ENCODE results near the gene TMEM134.
A peak's percentile ranks its signal among the peaks of the same experiment; 100 is the strongest.
"Not testable (repeated sequence)": the region's sequence is repeated elsewhere in the genome, so short reads cannot be mapped to it uniquely, and the experiment has no call there.

TMEM134 gene

GRCh38 chr11:67485873-67486361 lies 16.9 kb upstream of the TMEM134 start:
- not testable (repeated sequence) for DNase-seq (ENCODE audit: low read depth)

GRCh38 chr11:67484847-67485311 lies 15.8 kb upstream of the TMEM134 start:
- DNase-seq (ENCODE audit: low read depth), result no peak

GRCh38 chr11:67483831-67484665 lies 15.0 kb upstream of the TMEM134 start:
- DNase-seq (ENCODE audit: low read depth), result no peak

DNA sequence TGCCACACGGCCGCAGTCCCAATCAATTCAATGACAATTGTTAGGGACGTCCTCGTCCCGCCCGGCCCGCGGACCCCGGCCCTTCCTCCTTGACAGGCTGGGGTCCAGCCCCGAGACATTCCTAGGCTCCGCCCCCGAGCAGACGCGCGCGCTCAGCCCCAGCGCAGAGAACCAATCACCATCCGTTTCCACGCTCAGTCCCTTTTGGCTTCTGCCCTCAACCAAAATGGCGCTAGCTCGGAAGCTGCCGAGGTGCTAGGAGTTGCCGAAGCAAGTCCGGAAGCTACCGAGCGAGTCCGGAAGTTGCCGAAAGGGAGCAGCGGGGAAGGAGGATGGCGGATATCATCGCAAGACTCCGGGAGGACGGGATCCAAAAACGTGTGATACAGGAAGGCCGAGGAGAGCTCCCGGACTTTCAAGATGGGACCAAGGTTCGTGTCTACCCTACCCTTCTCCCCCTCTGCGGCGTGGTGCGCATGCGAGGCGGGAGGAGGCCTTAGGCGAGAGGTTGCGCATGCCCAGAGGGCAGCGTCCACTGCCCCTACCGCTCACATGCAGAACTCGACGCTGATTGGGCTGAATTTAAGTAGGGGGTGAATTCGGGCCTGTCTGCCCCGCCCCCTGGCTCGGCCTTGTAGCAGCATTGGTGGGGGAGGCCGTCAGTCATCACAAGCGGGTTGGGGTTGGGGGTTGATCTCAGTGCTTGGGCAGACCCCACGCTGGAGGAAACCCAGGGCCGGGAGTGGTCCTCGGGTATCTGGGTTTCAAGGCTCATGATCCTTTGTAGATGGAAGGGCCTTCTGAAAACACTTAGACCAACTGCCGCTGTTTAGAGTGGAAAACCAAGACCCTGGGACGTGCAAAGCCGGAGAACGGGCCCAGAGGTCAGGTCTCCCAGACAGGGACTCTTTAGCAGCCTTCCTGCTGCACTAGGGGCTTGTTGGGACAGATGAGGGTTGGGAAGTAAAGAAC lies 14.1 kb upstream of the TMEM134 start, which contains the start of gene AIP:
TSS of gene AIP (plus strand) at position 200 of the 972 bp plus-strand sequence. CDS start at position 333, 133 bp downstream.
- DNase-seq (ENCODE audit: low read depth), result peak; percentile 90

GRCh38 chr11:67482275-67482826 lies 13.3 kb upstream of the TMEM134 start:
- no peak for DNase-seq (ENCODE audit: low read depth)

- DNase-seq (ENCODE audit: low read depth), result not testable (repeated sequence)
Measured at GRCh38 chr11:67477344-67478050, 8.4 kb upstream of the TMEM134 start.

DNA sequence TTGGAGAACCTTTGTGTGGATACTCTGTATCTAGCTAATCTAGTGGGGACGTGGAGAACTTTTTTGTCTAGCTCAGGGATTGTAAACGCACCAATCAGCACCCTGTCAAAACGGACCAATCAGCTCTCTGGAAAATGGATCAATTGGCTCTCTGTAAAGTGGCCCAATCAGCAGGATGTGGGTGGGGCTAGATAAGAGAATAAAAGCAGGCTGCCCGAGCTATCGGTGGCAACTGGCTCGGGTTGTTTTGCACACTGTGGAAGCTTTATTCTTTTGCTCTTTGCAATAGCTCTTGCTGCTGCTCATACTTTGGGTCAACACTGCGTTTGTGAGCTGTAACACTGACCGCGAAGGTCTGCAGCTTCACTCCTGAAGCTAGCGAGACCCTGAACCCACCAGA lies 7.6 kb upstream of the TMEM134 start:
- DNase-seq (ENCODE audit: low read depth), result not testable (repeated sequence)

DNA sequence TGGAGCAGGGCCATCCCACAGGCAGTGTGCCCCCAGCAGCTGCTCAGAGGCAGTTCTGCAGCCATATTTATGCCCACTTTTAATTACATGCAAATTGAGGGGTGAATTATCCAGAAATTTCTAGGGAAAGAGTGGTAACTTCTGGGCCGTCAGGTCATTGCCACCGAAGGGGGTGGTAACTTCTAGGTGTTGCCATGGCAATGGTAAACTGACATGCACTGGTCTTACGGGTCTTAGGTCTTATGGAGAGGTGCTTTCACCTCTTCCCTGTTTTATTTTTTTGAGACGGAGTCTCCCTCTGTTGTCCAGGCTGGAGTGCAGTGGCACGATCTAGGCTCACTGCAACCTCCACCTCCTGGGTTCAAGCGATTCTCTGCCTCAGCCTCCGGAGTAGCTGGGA lies 3.8 kb upstream of the TMEM134 start:
- no peak for DNase-seq (ENCODE audit: low read depth)

GRCh38 chr11:67470337-67471002 lies 1.4 kb upstream of the TMEM134 start:
- no peak for DNase-seq (ENCODE audit: low read depth)

- DNase-seq (ENCODE audit: low read depth), result no peak
Measured at GRCh38 chr11:67469508-67469811, 409 bp upstream of the TMEM134 start.

DNA sequence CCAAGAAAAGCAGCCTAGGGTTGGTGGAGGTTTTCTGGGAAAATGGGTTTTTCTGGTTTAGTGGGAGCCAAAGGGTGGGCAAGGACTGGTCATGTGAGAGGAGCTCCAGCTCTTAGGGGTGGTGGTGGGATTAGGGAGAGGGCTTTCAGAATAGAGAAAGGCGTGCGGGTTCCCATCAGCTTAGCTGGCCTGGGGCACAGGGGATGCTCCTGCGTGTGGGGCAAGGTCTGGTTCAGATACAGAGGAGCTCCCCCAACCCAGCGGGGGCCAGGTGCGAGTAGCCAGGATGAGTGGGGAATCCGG lies 644 bp downstream of the TMEM134 start:
- no peak for DNase-seq (ENCODE audit: low read depth)

DNA sequence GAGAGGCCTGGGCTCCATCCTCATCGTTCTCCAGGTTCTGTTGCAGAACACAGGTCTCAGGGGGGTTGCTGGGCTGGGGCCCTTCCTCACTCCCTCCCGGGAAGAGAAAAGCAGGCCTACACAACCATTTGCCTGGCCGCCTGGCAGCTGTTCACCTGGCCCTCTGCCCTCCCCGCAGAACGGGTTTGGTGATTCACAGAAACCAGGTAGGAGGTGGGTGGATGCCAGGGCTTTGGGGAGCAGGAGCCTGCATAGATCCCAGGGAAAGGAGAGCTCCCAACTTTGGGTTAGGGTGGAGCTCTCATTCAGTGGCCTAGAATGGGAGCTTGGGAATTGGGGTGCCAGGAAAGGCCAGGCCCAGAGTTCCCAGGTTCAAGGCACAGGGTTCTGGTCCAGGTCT lies 995 bp downstream of the TMEM134 start:
- no peak for DNase-seq (ENCODE audit: low read depth)

DNA sequence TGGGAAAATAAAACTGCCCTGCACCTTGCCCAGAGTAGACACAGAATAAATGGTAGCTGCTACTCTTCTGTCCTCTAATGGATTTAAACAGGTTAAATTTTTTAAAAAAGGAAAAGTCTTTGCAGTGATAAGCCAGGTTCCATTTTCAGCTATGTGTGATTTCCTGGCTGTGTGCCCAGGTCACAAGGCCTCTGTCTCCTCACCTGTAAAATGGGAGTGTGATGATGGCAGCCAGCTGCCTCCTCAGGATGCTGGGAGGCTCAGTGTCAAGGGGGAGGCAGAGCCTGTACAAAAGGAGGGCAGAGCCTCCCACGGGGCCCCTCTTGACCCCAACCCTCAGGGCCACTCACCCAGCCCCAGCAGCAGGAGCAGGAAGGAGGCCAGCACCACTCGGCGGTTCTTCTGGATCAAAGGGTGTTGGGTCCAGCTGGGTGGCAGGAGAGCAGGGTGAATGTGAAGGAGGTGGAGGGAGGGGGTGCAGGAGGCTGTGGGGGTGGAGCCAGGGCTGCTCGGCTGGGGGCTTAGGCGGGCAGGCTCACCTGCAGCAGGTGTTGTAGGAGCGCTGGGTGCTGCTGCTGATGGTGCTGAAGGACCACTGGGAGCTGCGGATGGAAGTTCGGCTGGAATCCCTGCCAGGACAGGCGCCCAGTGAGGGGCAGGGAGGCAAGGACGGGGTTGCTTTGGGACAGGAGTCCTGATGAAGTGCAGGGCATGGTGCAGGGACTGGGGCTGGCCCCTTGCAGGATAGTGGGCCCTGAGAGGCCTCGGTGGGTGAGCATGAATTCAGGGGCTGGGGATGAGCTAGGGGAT lies 1.9 kb downstream of the TMEM134 start:
- DNase-seq (ENCODE audit: low read depth), result no peak

DNA sequence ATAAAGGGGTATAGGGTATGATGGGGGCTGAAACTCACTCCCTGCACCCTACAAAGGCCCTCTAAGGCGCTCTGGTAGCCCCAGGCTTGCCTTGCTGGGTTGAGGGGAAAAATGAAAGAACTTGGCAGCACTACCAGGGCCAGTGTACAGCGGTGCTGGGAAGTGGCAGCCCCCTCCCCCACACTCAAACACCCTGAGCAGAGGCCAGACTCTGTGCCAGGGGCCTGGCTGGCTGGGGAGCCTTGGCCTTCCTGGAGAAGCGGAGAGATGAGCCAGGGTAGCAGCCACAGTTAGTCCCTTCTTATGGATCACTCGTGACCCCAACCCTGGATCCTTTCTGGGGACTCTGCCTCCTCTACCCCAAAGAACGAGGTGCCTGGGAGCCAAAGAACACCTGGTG lies 2.7 kb downstream of the TMEM134 start:
- no peak for DNase-seq (ENCODE audit: low read depth)

- DNase-seq (ENCODE audit: low read depth), result not testable (repeated sequence)
Measured at GRCh38 chr11:67465530-67465929, 3.5 kb downstream of the TMEM134 start.

DNA sequence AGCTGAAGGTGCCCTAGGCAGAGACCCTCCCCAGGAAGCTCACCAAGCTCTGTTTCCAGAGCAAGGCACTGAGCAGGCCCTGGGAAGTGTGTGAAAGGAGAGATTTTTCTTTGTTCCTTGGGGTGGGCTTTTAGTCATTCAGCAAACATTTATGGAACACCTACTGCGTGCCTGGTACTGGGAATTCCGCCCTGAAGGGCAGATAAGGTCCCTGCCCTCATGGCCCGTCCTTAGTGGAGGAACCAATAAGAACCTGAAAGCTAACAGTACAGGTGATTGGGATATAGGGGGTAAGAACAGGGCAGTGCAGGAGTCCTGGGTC lies 3.9 kb downstream of the TMEM134 start:
- no peak for DNase-seq (ENCODE audit: low read depth)

DNA sequence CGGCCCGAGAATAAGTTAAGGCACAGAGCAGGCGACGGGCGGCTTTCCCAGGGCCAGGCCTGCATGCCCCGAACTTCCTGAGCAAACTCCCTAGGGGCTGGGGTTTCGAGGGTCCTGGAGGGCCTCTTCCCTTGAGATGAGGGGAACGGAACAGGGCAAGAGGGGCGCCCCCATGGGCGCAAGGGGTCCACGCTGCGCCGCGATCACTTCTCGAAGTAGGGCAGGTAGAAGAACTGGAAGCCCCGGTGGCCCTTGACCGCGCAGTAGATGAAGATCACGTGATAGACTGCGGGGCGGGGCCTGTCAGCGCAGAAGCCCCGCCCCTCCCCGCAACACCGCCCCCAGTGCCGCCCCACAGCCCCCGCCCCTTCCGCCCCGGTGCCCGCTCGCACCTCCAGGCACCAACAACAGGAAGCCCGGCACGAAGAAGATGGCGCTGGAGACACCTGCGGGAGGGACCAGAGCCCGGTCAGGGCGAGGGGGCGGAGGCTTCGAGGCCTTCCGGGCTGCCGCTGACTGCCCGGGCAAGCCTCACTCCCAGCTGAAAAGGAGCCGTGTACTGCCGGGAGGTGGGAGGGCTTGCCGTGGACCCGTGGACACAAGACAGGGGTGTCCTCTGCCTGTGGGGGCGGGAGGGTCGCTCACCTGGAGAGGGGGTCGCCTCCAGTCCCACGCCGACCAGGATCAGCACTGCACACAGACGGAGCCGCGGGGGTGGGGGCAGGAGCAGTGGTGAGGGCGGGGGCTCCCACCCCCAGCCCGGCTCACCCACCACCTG lies 4.5 kb downstream of the TMEM134 start:
- DNase-seq (ENCODE audit: low read depth), result peak; percentile 80

DNA sequence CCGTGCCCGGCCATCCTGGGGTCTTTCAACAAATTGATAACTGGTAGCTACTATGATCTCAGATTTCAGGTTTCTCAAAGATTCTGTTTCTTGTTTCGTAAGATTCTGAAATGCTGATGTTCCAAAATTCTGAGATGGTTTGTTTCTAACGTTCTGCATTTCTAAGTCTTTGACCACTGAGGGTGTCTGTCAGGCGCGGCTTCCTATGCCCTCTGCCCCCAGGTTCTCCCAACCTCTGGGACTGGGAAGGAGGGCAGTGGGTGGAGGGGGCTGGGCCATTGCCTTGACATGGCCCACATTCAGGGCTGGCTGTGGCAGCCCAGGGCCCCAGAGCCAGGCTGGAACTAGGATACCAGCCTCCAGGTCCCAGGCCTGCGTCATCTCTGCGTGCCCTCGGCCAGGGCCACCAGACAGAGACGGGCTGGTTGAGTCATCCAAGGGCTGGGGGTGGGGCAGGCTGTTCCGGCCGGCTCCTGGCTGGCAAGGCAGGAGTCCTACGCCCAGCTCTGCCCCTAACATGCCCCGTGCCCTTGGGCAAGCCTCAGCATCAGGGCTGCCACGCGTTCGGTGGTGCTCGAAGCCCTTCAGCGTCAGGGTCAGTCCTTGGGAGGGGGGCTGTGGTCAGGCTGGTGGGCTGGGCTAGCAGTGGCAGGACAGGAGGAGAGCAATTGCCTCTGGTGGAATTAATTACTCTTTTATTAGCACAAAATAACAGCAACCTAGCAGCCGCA lies 5.2 kb downstream of the TMEM134 start:
- DNase-seq (ENCODE audit: low read depth), result no peak

GRCh38 chr11:67463186-67463585 lies 5.9 kb downstream of the TMEM134 start:
- no peak for DNase-seq (ENCODE audit: low read depth)

Measured in stimulated activated CD8-positive, alpha-beta memory T cell treated with anti-CD3 and anti-CD28 coated beads, Interleukin-12 subunit alpha, Interleukin-12 subunit beta, amount 100 ng/mL, for 4 hours (primary cell).